ENCODE results near the gene ABHD1. TPM values are rescaled to one million over a fixed set of nuclear protein-coding genes. Genes with fewer than 3 reads are reported as not detected.

The ABHD1 gene
- polyA plus RNA-seq, 1 donor (not counting 4 experiments of a cell fraction or from before 2014, with no cell fraction given) = not detected

GRCh38 chr2:27154488-27154887 lies 30.9 kb downstream of the ABHD1 start:
- dilution Hi-C loops (cut with MboI; ENCODE audit: extremely low pct_ligation_motif_present, low sequenced_read_pairs) = no loop called here
- DNase-seq (ENCODE audit: low read depth, low spot score) = no peak
- no peak overlapping the region for H3K27ac ChIP-seq (ENCODE audit: control insufficient read depth, insufficient read depth, low read length)

GRCh38 chr2:27155069-27155520 lies 31.5 kb downstream of the ABHD1 start:
- Histone ChIP-seq H3K79me2 (ENCODE audit: control insufficient read depth, insufficient read depth, low read length) (no peaks in the 10 kb centered on the region), H3K36me3 (ENCODE audit: control insufficient read depth in 2 of 2, extremely low read depth in 1 of 2, insufficient read depth in 2 of 2, low read length in 2 of 2) (no peaks in the 10 kb centered on the region), H3K27ac (ENCODE audit: control insufficient read depth, insufficient read depth, low read length) (no peak overlapping the region), H4K20me1 (ENCODE audit: control insufficient read depth, extremely low read depth, insufficient read depth, low read length) (no peaks in the 10 kb centered on the region), H3K4me2 (ENCODE audit: control insufficient read depth, extremely low read depth, insufficient read depth, low read depth, low read length) (no peak overlapping the region), H3K9me1 (ENCODE audit: control insufficient read depth, extremely low read depth, insufficient read depth, low read length) (no peaks in the 10 kb centered on the region), H2AFZ (ENCODE audit: control insufficient read depth, low read length) (no peak overlapping the region), H3K27me3 (ENCODE audit: control insufficient read depth, extremely low read depth, insufficient read depth, low read length) (no peaks in the 10 kb centered on the region), H3K9me3 (ENCODE audit: control insufficient read depth, low read depth, low read length) (no peaks in the 10 kb centered on the region), H3K4me3 (ENCODE audit: control insufficient read depth in 2 of 3, extremely low read depth in 1 of 3, insufficient read depth in 2 of 3, low read depth in 1 of 3, low read length in 3 of 3) (no peak overlapping the region), H3K4me1 (ENCODE audit: control insufficient read depth, extremely low read depth, insufficient read depth, low read length) (peaks cover 5% of the 10 kb centered on the region), H3K9ac (ENCODE audit: control insufficient read depth, extremely low read depth, insufficient read depth, low read length) (no peak overlapping the region)
- TF ChIP-seq EZH2 (IDR thresholded peaks at IDR 0.05; ENCODE audit: low read length) (no peak), CTCF (optimal IDR thresholded peaks at IDR 0.05 in 1 of 3, IDR thresholded peaks at IDR 0.05 in 1 of 3, conservative IDR thresholded peaks at IDR 0.05 in 1 of 3; ENCODE audit: extremely low read depth in 1 of 3, insufficient read depth in 2 of 3, low read length in 3 of 3) (no peak)
- FAIRE-seq (peak; percentile 64), DNase-seq (ENCODE audit: low read depth, low spot score) (no peak)
- dilution Hi-C loops (cut with MboI; ENCODE audit: extremely low pct_ligation_motif_present, low sequenced_read_pairs) = no loop called here

More at GRCh38 chr2:27154488-27154887, 30.9 kb downstream of the ABHD1 start:
- Histone ChIP-seq H3K4me1 (ENCODE audit: control insufficient read depth, extremely low read depth, insufficient read depth, low read length) (peaks cover 5% of the 10 kb centered on the region), H3K9me1 (ENCODE audit: control insufficient read depth, extremely low read depth, insufficient read depth, low read length) (no peaks in the 10 kb centered on the region), H3K4me3 (ENCODE audit: control insufficient read depth in 2 of 3, extremely low read depth in 1 of 3, insufficient read depth in 2 of 3, low read depth in 1 of 3, low read length in 3 of 3) (no peak overlapping the region), H3K36me3 (ENCODE audit: control insufficient read depth in 2 of 2, extremely low read depth in 1 of 2, insufficient read depth in 2 of 2, low read length in 2 of 2) (no peaks in the 10 kb centered on the region), H4K20me1 (ENCODE audit: control insufficient read depth, extremely low read depth, insufficient read depth, low read length) (no peaks in the 10 kb centered on the region), H2AFZ (ENCODE audit: control insufficient read depth, low read length) (no peak overlapping the region), H3K9me3 (ENCODE audit: control insufficient read depth, low read depth, low read length) (no peaks in the 10 kb centered on the region), H3K79me2 (ENCODE audit: control insufficient read depth, insufficient read depth, low read length) (no peaks in the 10 kb centered on the region), H3K4me2 (ENCODE audit: control insufficient read depth, extremely low read depth, insufficient read depth, low read depth, low read length) (no peak overlapping the region), H3K9ac (ENCODE audit: control insufficient read depth, extremely low read depth, insufficient read depth, low read length) (no peak overlapping the region), H3K27me3 (ENCODE audit: control insufficient read depth, extremely low read depth, insufficient read depth, low read length) (no peaks in the 10 kb centered on the region)
- TF ChIP-seq EZH2 (IDR thresholded peaks at IDR 0.05; ENCODE audit: low read length) = no peak
- no peak for TF ChIP-seq CTCF (optimal IDR thresholded peaks at IDR 0.05 in 1 of 3, IDR thresholded peaks at IDR 0.05 in 1 of 3, conservative IDR thresholded peaks at IDR 0.05 in 1 of 3; ENCODE audit: extremely low read depth in 1 of 3, insufficient read depth in 2 of 3, low read length in 3 of 3)
- no peak for FAIRE-seq
